Measurements from ENCODE around the gene FAM124B. TPM values are rescaled to one million over a fixed set of nuclear protein-coding genes. Genes with fewer than 3 reads are reported as not detected.

The FAM124B gene
- total RNA-seq, 1 donor from 2014 or later = not detected

GRCh38 chr2:224335991-224336390, 65.9 kb downstream of the FAM124B start:
- Mint-ChIP-seq H3K27me3 (ENCODE audit: unreplicated experiment) (peaks cover 3% of the 10 kb centered on the region), H3K36me3 (ENCODE audit: unreplicated experiment) (no peaks in the 10 kb centered on the region), H3K27ac (ENCODE audit: unreplicated experiment) (no peak overlapping the region), H3K9me3 (ENCODE audit: unreplicated experiment) (no peaks in the 10 kb centered on the region), H3K4me3 (ENCODE audit: unreplicated experiment) (no peak overlapping the region), H3K4me1 (ENCODE audit: unreplicated experiment) (peaks cover 3% of the 10 kb centered on the region)
- TF ChIP-seq CTCF (IDR thresholded peaks at IDR 0.05) = no peak
- DNase-seq (ENCODE audit: extremely low spot score, unreplicated experiment) = no peak

- no peaks in the 10 kb centered on the region for H3K9me3 Mint-ChIP-seq (ENCODE audit: unreplicated experiment)
- H3K4me3 Mint-ChIP-seq (ENCODE audit: unreplicated experiment) = no peak overlapping the region
- H3K27me3 Mint-ChIP-seq (ENCODE audit: unreplicated experiment) = peaks cover 3% of the 10 kb centered on the region
- TF ChIP-seq CTCF (IDR thresholded peaks at IDR 0.05) = no peak
- no peak overlapping the region for H3K27ac Mint-ChIP-seq (ENCODE audit: unreplicated experiment)
- DNase-seq (ENCODE audit: extremely low spot score, unreplicated experiment) = no peak
- H3K36me3 Mint-ChIP-seq (ENCODE audit: unreplicated experiment) = no peaks in the 10 kb centered on the region
- H3K4me1 Mint-ChIP-seq (ENCODE audit: unreplicated experiment) = peaks cover 3% of the 10 kb centered on the region
Observed at GRCh38 chr2:224334726-224335125, 67.2 kb downstream of the FAM124B start.

GRCh38 chr2:224333726-224334482, 68.0 kb downstream of the FAM124B start:
- TF ChIP-seq CTCF (IDR thresholded peaks at IDR 0.05) = no peak
- H3K4me3 Mint-ChIP-seq (ENCODE audit: unreplicated experiment) = no peak overlapping the region
- no peak for DNase-seq (ENCODE audit: extremely low spot score, unreplicated experiment)
- peaks cover 3% of the 10 kb centered on the region for H3K27me3 Mint-ChIP-seq (ENCODE audit: unreplicated experiment)
- H3K9me3 Mint-ChIP-seq (ENCODE audit: unreplicated experiment) = no peaks in the 10 kb centered on the region
- peaks cover 3% of the 10 kb centered on the region for H3K4me1 Mint-ChIP-seq (ENCODE audit: unreplicated experiment)
- no peak overlapping the region for H3K27ac Mint-ChIP-seq (ENCODE audit: unreplicated experiment)
- H3K36me3 Mint-ChIP-seq (ENCODE audit: unreplicated experiment) = no peaks in the 10 kb centered on the region

- H3K4me1 Mint-ChIP-seq (ENCODE audit: unreplicated experiment) = no peaks in the 10 kb centered on the region
- TF ChIP-seq CTCF (IDR thresholded peaks at IDR 0.05) = no peak
- H3K36me3 Mint-ChIP-seq (ENCODE audit: unreplicated experiment) = no peaks in the 10 kb centered on the region
- H3K9me3 Mint-ChIP-seq (ENCODE audit: unreplicated experiment) = no peaks in the 10 kb centered on the region
- no peak overlapping the region for H3K27ac Mint-ChIP-seq (ENCODE audit: unreplicated experiment)
- H3K27me3 Mint-ChIP-seq (ENCODE audit: unreplicated experiment) = peaks cover 14% of the 10 kb centered on the region
- DNase-seq (ENCODE audit: extremely low spot score, unreplicated experiment) = no peak
- H3K4me3 Mint-ChIP-seq (ENCODE audit: unreplicated experiment) = no peak overlapping the region
Observed at GRCh38 chr2:224331698-224332097, 70.2 kb downstream of the FAM124B start.

GRCh38 chr2:224328798-224329197, 73.1 kb downstream of the FAM124B start:
- H3K9me3 Mint-ChIP-seq (ENCODE audit: unreplicated experiment) = no peaks in the 10 kb centered on the region
- H3K4me1 Mint-ChIP-seq (ENCODE audit: unreplicated experiment) = no peaks in the 10 kb centered on the region
- peaks cover 26% of the 10 kb centered on the region for H3K27me3 Mint-ChIP-seq (ENCODE audit: unreplicated experiment)
- H3K36me3 Mint-ChIP-seq (ENCODE audit: unreplicated experiment) = no peaks in the 10 kb centered on the region
- TF ChIP-seq CTCF (IDR thresholded peaks at IDR 0.05) = no peak
- DNase-seq (ENCODE audit: extremely low spot score, unreplicated experiment) = no peak
- no peak overlapping the region for H3K27ac Mint-ChIP-seq (ENCODE audit: unreplicated experiment)
- H3K4me3 Mint-ChIP-seq (ENCODE audit: unreplicated experiment) = no peak overlapping the region

Other genes with a start within 250 kb of the FAM124B start
- gene CUL3, start 183.3 kb upstream of the FAM124B start, total RNA-seq = 72.6 and 83.6 TPM in 2 replicates

Data from osteocyte (in vitro differentiated cells).